NOMO-1 (cell line): ENCODE results near the gene KLHL13.

Experiments
- DNase-seq, 2 experiments: peaks; one replicate each; lab custom pipeline; 2025; ENCODE audit not compliant: unreplicated experiment in 2 of 2; lab: John Stamatoyannopoulos, UW

Gene KLHL13

DNA sequence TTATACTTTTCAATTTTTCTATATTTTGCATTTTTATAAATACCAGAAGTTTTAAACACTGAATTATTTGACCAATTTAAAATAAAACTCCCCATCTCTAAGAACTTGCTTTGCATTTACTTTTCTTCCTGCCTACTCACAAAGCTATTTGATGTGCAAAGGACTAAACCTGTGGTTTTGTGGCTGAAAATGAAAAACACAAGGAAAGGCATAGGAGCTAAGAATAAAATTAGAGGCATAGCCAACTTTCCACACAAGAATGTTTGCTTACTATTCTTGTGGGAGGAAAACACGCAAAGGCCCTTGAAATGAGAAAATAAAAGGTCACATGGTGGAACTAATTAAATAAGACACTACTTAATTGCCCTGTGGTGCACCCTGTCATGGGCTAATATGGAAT is 221.2 kb downstream of the KLHL13 start:
- no peak for DNase-seq

DNA sequence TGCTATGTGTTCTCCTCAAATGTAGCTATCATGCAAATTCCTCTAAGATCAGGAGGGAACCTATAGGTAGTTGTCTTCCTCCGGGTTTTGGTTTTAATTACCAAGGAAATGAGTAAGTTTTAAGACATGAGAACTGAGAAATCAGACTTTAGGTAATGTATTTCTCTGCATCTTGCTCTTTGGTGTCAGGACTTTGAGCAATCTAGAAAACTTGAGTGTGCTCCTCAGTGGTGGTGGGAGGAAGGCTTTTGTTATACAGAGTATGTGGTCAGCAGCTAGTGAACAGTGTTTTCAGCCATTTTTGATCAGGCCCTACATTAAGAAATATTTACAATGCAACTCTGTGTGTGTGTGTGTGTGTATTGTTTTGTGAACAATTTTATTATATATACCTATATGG is 224.1 kb downstream of the KLHL13 start:
- no peak for DNase-seq

DNA sequence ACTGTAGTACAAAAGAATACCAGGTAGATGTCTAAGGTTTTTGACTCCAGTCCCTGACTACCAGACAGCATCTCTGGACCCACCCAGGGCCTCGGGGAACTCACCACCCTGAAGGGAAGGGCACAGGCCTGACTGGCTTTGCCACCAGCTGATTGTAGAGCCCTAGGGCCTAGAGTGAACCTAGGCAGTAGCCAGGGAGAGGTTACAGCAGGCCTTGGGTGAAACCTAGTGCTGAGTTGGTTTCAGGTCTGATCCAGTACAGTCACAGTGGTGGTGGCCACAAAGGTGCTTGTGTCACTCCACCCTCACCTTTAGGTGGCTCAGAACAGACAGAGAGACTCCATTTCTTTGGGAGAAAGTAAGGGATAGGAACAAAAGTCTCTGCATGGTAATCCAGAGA is 244.8 kb downstream of the KLHL13 start:
- DNase-seq = no peak

DNA sequence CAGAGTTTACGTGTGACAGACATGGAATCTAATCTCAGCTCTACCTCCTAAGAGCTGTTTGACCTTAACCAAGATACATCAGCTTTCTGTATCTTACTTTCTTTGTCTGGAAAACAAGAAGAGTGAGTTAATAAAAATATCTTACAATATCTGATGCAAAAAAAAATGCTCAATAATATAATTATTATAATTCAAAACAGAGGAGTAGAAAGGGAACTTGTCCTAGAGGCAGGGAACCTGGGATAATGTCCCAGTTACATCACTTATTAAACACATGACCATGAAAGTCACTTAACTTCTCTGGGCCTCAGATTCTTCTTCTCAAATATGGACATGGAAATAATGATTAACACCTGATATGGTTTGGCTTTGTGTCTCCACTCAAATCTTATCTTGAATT is 256.1 kb downstream of the KLHL13 start:
- DNase-seq = no peak

DNA sequence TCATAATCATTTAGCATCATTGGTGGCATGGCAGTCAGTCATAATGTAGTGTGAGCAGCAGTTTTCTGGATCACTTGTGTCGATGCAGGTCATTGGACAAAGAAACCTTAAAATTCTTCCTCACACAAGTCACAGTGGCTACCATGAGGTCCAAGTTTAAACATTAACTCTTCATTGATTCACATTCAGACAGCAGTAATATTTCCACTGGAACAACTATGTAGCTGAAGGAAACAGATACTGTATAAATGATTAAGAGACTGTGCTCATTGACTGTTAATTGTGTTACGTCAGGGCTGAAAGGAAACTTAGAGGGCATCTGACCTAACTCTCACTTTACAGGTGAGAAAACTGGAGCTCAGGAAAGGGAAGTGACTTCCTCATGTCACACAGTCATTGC is 261.8 kb downstream of the KLHL13 start:
- no peak for DNase-seq

DNA sequence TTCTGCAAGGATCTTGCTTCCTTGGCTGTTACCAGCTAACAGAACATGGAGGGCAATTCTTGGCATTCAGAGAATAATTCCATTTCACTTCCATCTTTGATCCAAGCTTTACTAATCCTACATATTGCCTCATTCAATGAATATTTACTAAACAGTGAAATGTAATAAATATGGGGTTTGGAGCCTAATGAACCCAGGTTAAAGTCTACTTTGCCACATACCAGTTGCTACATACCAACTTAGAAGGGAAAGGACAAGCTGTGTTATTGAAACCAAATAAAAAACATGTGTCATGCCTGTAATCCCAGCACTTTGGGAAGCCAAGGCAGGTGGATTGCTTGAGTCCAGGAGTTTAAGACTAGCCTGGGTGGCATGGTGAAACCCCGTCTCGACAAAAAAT is 265.6 kb downstream of the KLHL13 start:
- DNase-seq = no peak
